GM13976 (cell line): ENCODE data around the gene CNOT6.

Experiments used
- DNase-seq: peaks from one replicate; pipeline ENCODE4 v3.0.0; 2012; ENCODE audit warnings: low spot score
- in situ Hi-C: fragments of 300-500 bp; cut with MboI; formaldehyde crosslinking; loops from one replicate; pipeline ENCODE4 v1.12.0; 2022; ENCODE audit warnings: low sequenced_read_pairs, mixed read lengths, inconsistent platforms; ENCODE audit not compliant: unreplicated experiment
- TF ChIP-seq, protein P1 (sequence below): IDR thresholded peaks from 2 replicates; pipeline ENCODE4 v1.5.1; 2012; ENCODE audit warnings: borderline replicate concordance, mild to moderate bottlenecking; ENCODE audit not compliant: insufficient read depth; ENCODE audit errors: extremely low read depth, missing control alignments, control extremely low read depth

Gene CNOT6

DNA sequence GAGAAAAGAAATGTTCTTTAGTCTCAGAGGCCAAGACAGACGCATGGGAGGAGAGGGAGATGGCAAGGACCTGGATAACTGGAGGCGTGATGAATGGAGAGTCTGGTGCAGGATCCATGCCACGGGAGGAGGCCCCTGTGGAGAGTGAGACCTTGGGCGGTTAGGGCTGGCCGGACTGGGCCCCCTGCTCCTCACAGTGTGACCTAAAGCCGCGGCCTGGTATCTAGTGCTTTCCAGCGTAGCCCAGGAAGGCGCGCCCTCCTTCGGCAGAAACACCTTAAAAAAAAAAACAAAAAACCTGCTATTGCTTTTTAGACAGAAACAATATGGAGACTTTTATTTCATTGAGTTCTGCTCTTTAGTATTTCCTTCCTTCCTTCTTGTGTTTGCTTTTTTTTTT is 64.1 kb downstream of the CNOT6 start:
- in situ Hi-C loops: no loop called here
- TF ChIP-seq, protein P1, sequence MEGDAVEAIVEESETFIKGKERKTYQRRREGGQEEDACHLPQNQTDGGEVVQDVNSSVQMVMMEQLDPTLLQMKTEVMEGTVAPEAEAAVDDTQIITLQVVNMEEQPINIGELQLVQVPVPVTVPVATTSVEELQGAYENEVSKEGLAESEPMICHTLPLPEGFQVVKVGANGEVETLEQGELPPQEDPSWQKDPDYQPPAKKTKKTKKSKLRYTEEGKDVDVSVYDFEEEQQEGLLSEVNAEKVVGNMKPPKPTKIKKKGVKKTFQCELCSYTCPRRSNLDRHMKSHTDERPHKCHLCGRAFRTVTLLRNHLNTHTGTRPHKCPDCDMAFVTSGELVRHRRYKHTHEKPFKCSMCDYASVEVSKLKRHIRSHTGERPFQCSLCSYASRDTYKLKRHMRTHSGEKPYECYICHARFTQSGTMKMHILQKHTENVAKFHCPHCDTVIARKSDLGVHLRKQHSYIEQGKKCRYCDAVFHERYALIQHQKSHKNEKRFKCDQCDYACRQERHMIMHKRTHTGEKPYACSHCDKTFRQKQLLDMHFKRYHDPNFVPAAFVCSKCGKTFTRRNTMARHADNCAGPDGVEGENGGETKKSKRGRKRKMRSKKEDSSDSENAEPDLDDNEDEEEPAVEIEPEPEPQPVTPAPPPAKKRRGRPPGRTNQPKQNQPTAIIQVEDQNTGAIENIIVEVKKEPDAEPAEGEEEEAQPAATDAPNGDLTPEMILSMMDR: no peak
- DNase-seq: no peak

DNA sequence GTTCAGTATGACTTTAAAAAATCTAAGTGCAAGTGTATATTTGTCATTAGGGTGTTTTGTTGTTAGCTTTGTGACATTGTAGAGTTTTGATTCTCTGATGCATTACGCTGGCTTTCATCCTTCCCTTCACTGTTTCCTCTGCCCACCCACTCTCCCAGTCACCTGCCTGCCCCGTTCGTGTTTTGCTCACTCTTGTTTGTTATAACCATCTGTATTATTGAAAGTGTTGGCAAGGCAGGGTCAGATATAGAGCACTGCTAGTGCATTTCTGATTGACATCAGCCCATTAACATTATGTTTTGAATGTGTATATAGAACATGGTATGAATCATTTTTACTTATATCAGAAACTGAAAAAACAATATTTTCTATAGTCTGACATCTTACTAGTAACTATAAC is 69.8 kb downstream of the CNOT6 start:
- in situ Hi-C loops: no loop called here
- DNase-seq: peak; percentile 20
- TF ChIP-seq, protein P1: no peak

DNA sequence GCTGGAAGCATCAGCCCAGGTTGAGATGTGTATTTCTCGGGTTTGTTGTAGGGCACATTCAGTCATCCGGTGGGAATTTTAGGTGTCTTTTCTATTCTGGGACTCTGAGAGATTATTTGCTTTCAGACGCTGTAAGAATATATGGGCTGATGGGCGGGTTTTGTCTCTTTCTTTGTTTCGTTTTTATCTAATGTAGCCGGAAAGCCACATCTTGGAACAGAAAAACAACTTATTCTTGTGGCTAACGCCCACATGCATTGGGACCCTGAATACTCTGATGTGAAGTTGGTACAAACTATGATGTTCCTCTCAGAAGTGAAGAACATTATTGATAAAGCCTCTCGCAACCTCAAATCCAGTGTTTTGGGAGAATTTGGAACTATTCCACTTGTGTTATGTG is 74.7 kb downstream of the CNOT6 start:
- in situ Hi-C loops: no loop called here
- TF ChIP-seq, protein P1: no peak
- DNase-seq: no peak

DNA sequence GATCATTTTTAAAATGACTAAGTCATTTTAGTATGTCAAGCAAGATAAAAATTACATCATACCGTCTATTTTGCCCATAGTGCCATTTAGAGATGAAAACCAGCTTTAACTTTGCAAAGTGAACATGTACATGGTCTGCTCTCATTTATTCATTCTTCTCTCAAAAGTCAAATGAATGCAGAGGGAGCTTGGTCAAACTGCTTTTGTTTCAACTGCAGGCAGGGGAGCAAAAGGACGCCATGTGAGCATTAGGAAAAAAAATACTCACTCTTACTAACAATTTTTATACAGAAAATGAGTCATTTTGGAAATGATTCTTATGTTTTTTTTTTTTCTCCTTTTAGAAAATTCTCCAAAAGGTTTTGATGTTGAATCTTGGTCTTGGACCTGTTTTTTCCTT is 81.4 kb downstream of the CNOT6 start:
- DNase-seq: no peak
- in situ Hi-C loops: no loop called here
- TF ChIP-seq, protein P1: no peak

DNA sequence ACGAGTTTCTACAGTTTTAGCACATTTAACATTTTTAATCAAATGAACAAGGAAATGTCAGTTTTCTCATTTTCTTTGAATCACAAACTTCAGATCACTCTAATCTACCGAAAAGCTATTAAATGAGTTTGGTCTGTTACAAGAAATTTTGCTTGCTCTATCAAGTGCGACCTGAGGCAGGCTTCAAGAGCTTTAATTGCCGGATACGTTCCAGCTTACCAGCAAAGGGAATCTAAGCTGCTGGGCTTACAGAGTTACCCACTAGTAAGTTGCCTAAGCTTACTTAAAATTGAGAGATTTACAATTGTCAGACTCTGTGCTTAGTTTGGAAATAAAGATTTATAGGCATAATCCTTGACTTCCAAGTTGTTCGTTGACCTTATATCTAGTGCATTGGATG is 86.5 kb downstream of the CNOT6 start:
- no peak for DNase-seq
- in situ Hi-C loops: no loop called here
- TF ChIP-seq, protein P1: no peak

DNA sequence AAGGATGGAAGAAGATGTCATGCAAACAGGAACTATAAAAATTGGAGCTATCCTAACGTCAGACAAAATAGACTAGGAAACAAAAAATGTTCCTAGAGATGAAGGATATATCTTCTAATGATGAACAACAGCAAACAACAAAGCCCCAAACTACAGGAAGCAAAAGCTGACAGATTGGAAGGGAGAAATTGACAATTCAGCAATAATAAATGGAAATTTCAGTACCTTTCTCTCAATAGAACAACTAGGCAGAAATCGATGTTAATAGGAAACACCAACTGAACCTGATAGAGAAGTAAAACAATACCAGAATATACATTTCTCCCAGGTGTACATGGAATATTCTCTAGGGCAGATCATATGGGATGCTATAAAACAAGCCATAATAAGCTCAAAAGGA is 89.6 kb downstream of the CNOT6 start:
- in situ Hi-C loops: no loop called here
- no peak for DNase-seq
- TF ChIP-seq, protein P1: no peak

DNA sequence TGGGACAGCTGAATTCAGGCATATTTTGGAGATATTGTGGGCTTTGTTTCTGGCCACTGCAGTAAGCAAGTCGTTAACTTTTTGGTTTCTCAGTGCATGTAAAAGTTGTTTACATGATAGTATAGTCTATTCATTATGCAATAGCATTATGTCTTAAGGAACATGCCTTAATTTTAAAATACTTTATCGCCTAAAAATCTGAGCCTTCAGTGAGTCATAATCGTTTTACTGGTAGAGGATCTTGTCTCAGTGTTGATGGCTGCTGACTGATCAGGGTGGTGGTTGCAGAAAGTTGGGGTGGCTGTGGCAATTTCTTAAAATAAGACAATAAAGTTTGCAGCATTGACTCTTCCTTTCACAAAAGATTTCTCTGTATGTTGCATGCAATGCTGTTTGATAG is 92.0 kb downstream of the CNOT6 start:
- DNase-seq: no peak
- in situ Hi-C loops: no loop called here
- TF ChIP-seq, protein P1: no peak
